ENCODE measurements around the gene EDIL3.

DNA sequence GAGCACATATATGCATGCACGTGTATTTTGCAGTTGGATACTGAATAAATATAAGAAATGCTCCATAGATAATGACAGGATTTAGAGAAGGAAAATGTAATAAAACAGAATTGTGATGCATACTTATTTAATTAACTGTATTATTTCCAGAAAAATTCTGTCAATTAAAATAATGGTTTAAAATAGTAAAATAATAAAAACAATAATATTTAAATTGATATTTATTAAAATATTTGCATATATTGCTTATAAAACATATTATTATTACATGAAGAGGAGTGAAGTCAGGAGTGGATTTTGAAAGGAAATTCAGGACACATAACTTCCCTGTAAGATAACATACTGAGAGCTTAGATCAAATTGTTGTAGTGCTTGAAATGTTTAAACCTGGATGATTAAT, 21.4 kb upstream of the EDIL3 start:
- TF ChIP-seq CTCF (IDR thresholded peaks at IDR 0.05) (no peak), EZH2 (IDR thresholded peaks at IDR 0.05; ENCODE audit: borderline replicate concordance, insufficient read depth, low read depth, low read length, poor library complexity, severe bottlenecking) (no peak)

Data from B cell (primary cell).